Panc1 (cell line): ENCODE data around the gene IBTK.

Experiments
- CTCF ChIP-seq: fragments of 450-650 bp; IDR thresholded peaks from 2 replicates; pipeline ENCODE4 v1.5.1; 2017; ENCODE audit warnings: mild to moderate bottlenecking
- POLR2AphosphoS5 ChIP-seq: IDR thresholded peaks from 2 replicates; pipeline ENCODE4 v1.6.1; 2012; ENCODE audit warnings: mild to moderate bottlenecking, low read depth, low read length, moderate library complexity
- REST ChIP-seq, 2 experiments: IDR thresholded peaks; 2 replicates each; pipeline ENCODE4 v1.6.1; 2011 to 2012; ENCODE audit warnings: low read depth in 2 of 2, control low read depth in 1 of 2, low read length in 1 of 2, mild to moderate bottlenecking in 1 of 2, moderate library complexity in 1 of 2; ENCODE audit not compliant: insufficient read depth in 1 of 2
- SIN3A ChIP-seq: IDR thresholded peaks from 2 replicates; pipeline ENCODE4 v1.6.1; 2012; ENCODE audit warnings: low read depth, mild to moderate bottlenecking, low read length, moderate library complexity, borderline replicate concordance; ENCODE audit not compliant: insufficient read depth

GRCh38 chr6:82283771-82284410 is 36.3 kb upstream of the IBTK start:
- TF ChIP-seq CTCF (no peak), SIN3A (no peak), REST (IDR thresholded peaks at IDR 0.05; ENCODE audit: insufficient read depth in 1 of 2, low read depth in 2 of 2, low read length in 1 of 2) (no peak), POLR2AphosphoS5 (no peak)
